Measurements from ENCODE around the gene NUFIP1.

DNA sequence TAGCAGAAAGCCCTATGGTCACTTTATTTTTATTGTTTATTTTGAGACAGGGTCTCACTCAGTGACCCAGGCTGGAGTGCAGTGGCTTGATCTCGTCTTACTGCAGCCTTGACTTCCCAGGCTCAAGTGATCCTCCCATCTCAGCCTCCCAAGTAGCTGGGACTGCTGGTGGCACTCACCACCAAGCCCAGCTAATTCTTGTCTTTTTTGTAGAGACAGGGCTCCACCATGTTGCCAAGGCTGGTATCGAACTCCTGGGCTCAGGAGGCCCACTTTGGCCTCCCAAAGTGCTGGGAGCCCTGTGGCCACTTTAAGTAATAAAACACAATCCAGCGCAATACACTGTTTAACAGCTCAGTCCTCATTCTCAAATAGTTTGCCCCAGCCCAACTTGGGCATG is 69.3 kb downstream of the NUFIP1 start:
- TF ChIP-seq CTCF (IDR thresholded peaks at IDR 0.05; ENCODE audit: low read length) (no peak), EZH2 (optimal IDR thresholded peaks at IDR 0.05; ENCODE audit: low read depth, low read length) (no peak), EZH2phosphoT487 (IDR thresholded peaks at IDR 0.05; ENCODE audit: low read length) (no peak)
